ENCODE measurements around the gene CREG2. TPM values are rescaled to one million over a fixed set of nuclear protein-coding genes. Genes with fewer than 3 reads are reported as not detected.

CREG2 gene
- total RNA-seq, 1 experiment from 2014 or later = not detected

- H3K9me3 Mint-ChIP-seq (ENCODE audit: unreplicated experiment) = no peaks in the 10 kb centered on the region
- intact Hi-C loops (cut with micrococcal nuclease) = loop anchor here (10.0 kb wide), 1 partner anchor 1096 kb away; no protein-coding TSS in a partner anchor
- BruUV-seq (replicated peaks) = no TSS peak
- ChIA-PET CTCF (interaction anchor here (0.5 to 6.1 kb wide), 14 partner anchors 8 to 1191 kb away, joined by 3 to 55 read pairs (median 4); partner anchors contain the start of genes CREG2 and MAP4K4), POLR2A (interaction anchor here (0.8 to 0.9 kb wide), 2 partner anchors 9 to 12 kb away, joined by 3 to 4 read pairs; no protein-coding TSS in a partner anchor)
- H3K36me3 Mint-ChIP-seq (ENCODE audit: insufficient read depth, unreplicated experiment) = no peaks in the 10 kb centered on the region
- TF ChIP-seq CTCF (IDR thresholded peaks at IDR 0.05; ENCODE audit: unreplicated experiment) = no peak
- no peak for DNase-seq (ENCODE audit: unreplicated experiment)
- H3K27me3 Mint-ChIP-seq (ENCODE audit: insufficient read depth, unreplicated experiment) = no peaks in the 10 kb centered on the region
- H3K4me1 Mint-ChIP-seq (ENCODE audit: insufficient read depth, unreplicated experiment) = peaks cover 6% of the 10 kb centered on the region
- no peak overlapping the region for H3K4me3 Mint-ChIP-seq (ENCODE audit: unreplicated experiment)
- H3K27ac Mint-ChIP-seq (ENCODE audit: low read depth, unreplicated experiment) = no peak overlapping the region
Observed at GRCh38 chr2:101348883-101349282, 38.4 kb downstream of the CREG2 start.

GRCh38 chr2:101346909-101347308 is 40.4 kb downstream of the CREG2 start:
- intact Hi-C loops (cut with micrococcal nuclease) = loop anchor here (10.0 kb wide), 1 partner anchor 1098 kb away; no protein-coding TSS in a partner anchor
- H3K9me3 Mint-ChIP-seq (ENCODE audit: unreplicated experiment) = no peaks in the 10 kb centered on the region
- TF ChIP-seq CTCF (IDR thresholded peaks at IDR 0.05; ENCODE audit: unreplicated experiment) = no peak
- POLR2A ChIA-PET = interaction anchor here (1.2 kb wide), 1 partner anchor 12 kb away, joined by 4 read pairs; no protein-coding TSS in a partner anchor
- no peak for DNase-seq (ENCODE audit: unreplicated experiment)
- H3K27me3 Mint-ChIP-seq (ENCODE audit: insufficient read depth, unreplicated experiment) = no peaks in the 10 kb centered on the region
- H3K4me1 Mint-ChIP-seq (ENCODE audit: insufficient read depth, unreplicated experiment) = peaks cover 11% of the 10 kb centered on the region
- H3K27ac Mint-ChIP-seq (ENCODE audit: low read depth, unreplicated experiment) = no peak overlapping the region
- no TSS peak for BruUV-seq (replicated peaks)
- CTCF ChIA-PET = interaction anchor here (0.7 to 3.7 kb wide), 5 partner anchors 11 to 485 kb away, joined by 3 to 13 read pairs (median 4); no protein-coding TSS in a partner anchor
- no peak overlapping the region for H3K4me3 Mint-ChIP-seq (ENCODE audit: unreplicated experiment)
- H3K36me3 Mint-ChIP-seq (ENCODE audit: insufficient read depth, unreplicated experiment) = no peaks in the 10 kb centered on the region

- CTCF ChIA-PET = interaction anchor here (2.4 kb wide), 1 partner anchor 487 kb away, joined by 9 read pairs; no protein-coding TSS in a partner anchor
- no TSS peak for BruUV-seq (replicated peaks)
- no peak for TF ChIP-seq CTCF (IDR thresholded peaks at IDR 0.05; ENCODE audit: unreplicated experiment)
Observed at GRCh38 chr2:101344137-101344536, 43.2 kb downstream of the CREG2 start.

GRCh38 chr2:101342625-101343008 is 44.7 kb downstream of the CREG2 start:
- no peak for TF ChIP-seq CTCF (IDR thresholded peaks at IDR 0.05; ENCODE audit: unreplicated experiment)
- no TSS peak for BruUV-seq (replicated peaks)
- ChIA-PET POLR2A (interaction anchor here (0.6 to 1.6 kb wide), 12 partner anchors 17 to 1089 kb away, joined by 3 to 10 read pairs (median 3); partner anchors contain the start of genes CREG2 and RNF149), CTCF (interaction anchor here (0.5 to 4.4 kb wide), 40 partner anchors 9 to 1107 kb away, joined by 3 to 55 read pairs (median 6); partner anchors contain the start of genes CREG2 and RNF149)
- DNase-seq (ENCODE audit: unreplicated experiment) = no peak
- no peaks in the 10 kb centered on the region for H3K36me3 Mint-ChIP-seq (ENCODE audit: insufficient read depth, unreplicated experiment)
- H3K4me1 Mint-ChIP-seq (ENCODE audit: insufficient read depth, unreplicated experiment) = peaks cover 5% of the 10 kb centered on the region
- intact Hi-C loops (cut with micrococcal nuclease) = loop anchor here (1.0 to 10.0 kb wide), 6 partner anchors 44 to 1102 kb away; partner anchors contain the start of genes CREG2 and MAP4K4
- H3K27me3 Mint-ChIP-seq (ENCODE audit: insufficient read depth, unreplicated experiment) = no peaks in the 10 kb centered on the region
- H3K9me3 Mint-ChIP-seq (ENCODE audit: unreplicated experiment) = no peaks in the 10 kb centered on the region
- no peak overlapping the region for H3K27ac Mint-ChIP-seq (ENCODE audit: low read depth, unreplicated experiment)
- no peak overlapping the region for H3K4me3 Mint-ChIP-seq (ENCODE audit: unreplicated experiment)

More at GRCh38 chr2:101344137-101344536, 43.2 kb downstream of the CREG2 start:
- POLR2A ChIA-PET = no interaction called here
- H3K4me1 Mint-ChIP-seq (ENCODE audit: insufficient read depth, unreplicated experiment) = peaks cover 5% of the 10 kb centered on the region
- DNase-seq (ENCODE audit: unreplicated experiment) = no peak
- no peaks in the 10 kb centered on the region for H3K36me3 Mint-ChIP-seq (ENCODE audit: insufficient read depth, unreplicated experiment)
- H3K27ac Mint-ChIP-seq (ENCODE audit: low read depth, unreplicated experiment) = no peak overlapping the region
- H3K4me3 Mint-ChIP-seq (ENCODE audit: unreplicated experiment) = no peak overlapping the region
- intact Hi-C loops (cut with micrococcal nuclease) = loop anchor here (5.0 to 10.0 kb wide), 2 partner anchors 173 to 1101 kb away; no protein-coding TSS in a partner anchor
- H3K27me3 Mint-ChIP-seq (ENCODE audit: insufficient read depth, unreplicated experiment) = no peaks in the 10 kb centered on the region
- no peaks in the 10 kb centered on the region for H3K9me3 Mint-ChIP-seq (ENCODE audit: unreplicated experiment)
